Activated CD4-positive, alpha-beta T cell treated with anti-CD3 and anti-CD28 coated beads, Interleukin-2, amount 50 U/mL, for 1 hour (primary cell): ENCODE data around the gene CAMK1D.

Experiments used
- DNase-seq: peaks from one replicate; pipeline ENCODE4 v3.0.0-alpha.2; 2020

The CAMK1D gene

GRCh38 chr10:12405342-12406320 lies 56.3 kb downstream of the CAMK1D start:
- DNase-seq = no peak

GRCh38 chr10:12406764-12407400 lies 57.5 kb downstream of the CAMK1D start:
- no peak for DNase-seq

GRCh38 chr10:12408472-12408871 lies 59.1 kb downstream of the CAMK1D start:
- DNase-seq = no peak

- DNase-seq = no peak
Measured at GRCh38 chr10:12409161-12409560, 59.8 kb downstream of the CAMK1D start.

- DNase-seq = no peak
Measured at GRCh38 chr10:12409613-12410012, 60.3 kb downstream of the CAMK1D start.

GRCh38 chr10:12412666-12413368 lies 63.5 kb downstream of the CAMK1D start:
- DNase-seq = peak; percentile 14

GRCh38 chr10:12413369-12413711 lies 64.0 kb downstream of the CAMK1D start:
- DNase-seq = no peak

- DNase-seq = no peak
Measured at GRCh38 chr10:12414278-12414989, 65.1 kb downstream of the CAMK1D start.

- DNase-seq = no peak
Measured at GRCh38 chr10:12416344-12417050, 67.2 kb downstream of the CAMK1D start.

- no peak for DNase-seq
Measured at GRCh38 chr10:12417331-12417730, 68.0 kb downstream of the CAMK1D start.

- DNase-seq = no peak
Measured at GRCh38 chr10:12418000-12418399, 68.7 kb downstream of the CAMK1D start.

GRCh38 chr10:12418725-12419261 lies 69.4 kb downstream of the CAMK1D start:
- DNase-seq = no peak

- DNase-seq = peak; percentile 47
Measured at GRCh38 chr10:12419262-12419847, 70.0 kb downstream of the CAMK1D start.

GRCh38 chr10:12420530-12421120 lies 71.3 kb downstream of the CAMK1D start:
- DNase-seq = no peak

- no peak for DNase-seq
Measured at GRCh38 chr10:12422189-12422588, 72.8 kb downstream of the CAMK1D start.

GRCh38 chr10:12423896-12424295 lies 74.5 kb downstream of the CAMK1D start:
- DNase-seq = no peak

- no peak for DNase-seq
Measured at GRCh38 chr10:12427276-12427675, 77.9 kb downstream of the CAMK1D start.

GRCh38 chr10:12428447-12429135 lies 79.2 kb downstream of the CAMK1D start:
- no peak for DNase-seq

GRCh38 chr10:12430406-12430982 lies 81.1 kb downstream of the CAMK1D start:
- no peak for DNase-seq
